ENCODE measurements around the gene AOAH. TPM values are rescaled to one million over a fixed set of nuclear protein-coding genes. Genes with fewer than 3 reads are reported as not detected.
"Not testable (repeated sequence)": the region's sequence is repeated elsewhere in the genome, so short reads cannot be mapped to it uniquely, and the experiment has no call there.

The AOAH gene
- total RNA-seq, 1 donor from 2014 or later, result 3.3 TPM

- ATAC-seq; DNase-seq (ENCODE audit: low spot score): not testable (repeated sequence)
These were observed 240.4 kb downstream of the AOAH start for GRCh38 chr7:36483853-36484252.

DNA sequence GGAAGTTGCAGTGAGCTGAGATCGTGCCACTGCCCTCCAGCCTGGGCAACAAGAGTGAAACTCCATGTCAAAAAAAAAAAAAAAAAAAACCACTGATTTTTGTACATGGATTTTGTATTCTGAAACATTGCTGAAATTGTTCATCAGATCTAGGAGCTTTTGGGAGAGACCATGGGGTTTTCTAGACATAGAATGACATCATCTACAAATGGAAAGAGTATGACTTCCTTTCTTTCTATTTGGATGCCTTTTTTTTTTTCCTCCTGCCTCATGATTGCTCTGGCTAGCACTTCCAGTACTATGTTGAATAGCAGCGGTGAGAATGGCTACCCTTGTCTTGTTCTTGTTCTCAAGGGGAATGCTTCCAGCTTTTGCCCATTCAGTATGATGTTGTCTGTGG is 245.5 kb downstream of the AOAH start:
- ATAC-seq (no peak), DNase-seq (ENCODE audit: low spot score) (no peak)

DNA sequence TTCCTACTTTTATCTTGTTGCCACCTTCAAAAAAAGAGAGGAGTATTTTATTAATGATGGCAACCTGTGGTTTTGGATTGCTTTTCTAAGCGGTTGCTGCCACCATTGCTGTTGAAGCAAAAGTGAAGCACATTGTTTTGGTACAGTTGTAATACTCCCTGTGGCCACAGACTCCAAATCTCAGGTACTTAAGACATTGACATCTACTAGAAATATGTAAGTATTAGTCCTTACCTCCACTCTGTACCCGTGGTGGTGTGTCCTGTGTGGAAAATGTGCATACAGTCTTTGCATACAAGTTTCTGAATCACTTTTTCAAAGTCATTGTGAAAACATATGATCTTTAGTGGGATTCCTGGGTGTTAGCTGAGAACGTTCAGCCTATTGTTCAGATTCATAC is 248.9 kb downstream of the AOAH start:
- ATAC-seq (no peak), DNase-seq (ENCODE audit: low spot score) (no peak)

DNA sequence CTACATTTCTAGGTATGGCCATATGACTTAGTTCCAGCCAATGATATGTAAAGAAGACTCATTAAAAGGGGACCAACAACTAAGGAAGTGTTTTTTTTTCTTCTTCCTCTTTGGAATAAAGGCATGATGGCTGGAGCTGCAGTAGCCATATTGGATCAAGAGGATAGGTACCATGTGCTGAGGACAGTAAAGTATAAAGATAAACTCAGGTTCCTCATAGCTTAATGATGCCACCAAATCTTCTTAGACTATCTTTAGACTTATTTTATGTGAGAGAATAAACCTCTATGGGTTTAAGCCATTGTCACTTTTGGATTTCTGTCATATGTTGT is 249.3 kb downstream of the AOAH start:
- ATAC-seq, result no peak
- no peak for DNase-seq (ENCODE audit: low spot score)

DNA sequence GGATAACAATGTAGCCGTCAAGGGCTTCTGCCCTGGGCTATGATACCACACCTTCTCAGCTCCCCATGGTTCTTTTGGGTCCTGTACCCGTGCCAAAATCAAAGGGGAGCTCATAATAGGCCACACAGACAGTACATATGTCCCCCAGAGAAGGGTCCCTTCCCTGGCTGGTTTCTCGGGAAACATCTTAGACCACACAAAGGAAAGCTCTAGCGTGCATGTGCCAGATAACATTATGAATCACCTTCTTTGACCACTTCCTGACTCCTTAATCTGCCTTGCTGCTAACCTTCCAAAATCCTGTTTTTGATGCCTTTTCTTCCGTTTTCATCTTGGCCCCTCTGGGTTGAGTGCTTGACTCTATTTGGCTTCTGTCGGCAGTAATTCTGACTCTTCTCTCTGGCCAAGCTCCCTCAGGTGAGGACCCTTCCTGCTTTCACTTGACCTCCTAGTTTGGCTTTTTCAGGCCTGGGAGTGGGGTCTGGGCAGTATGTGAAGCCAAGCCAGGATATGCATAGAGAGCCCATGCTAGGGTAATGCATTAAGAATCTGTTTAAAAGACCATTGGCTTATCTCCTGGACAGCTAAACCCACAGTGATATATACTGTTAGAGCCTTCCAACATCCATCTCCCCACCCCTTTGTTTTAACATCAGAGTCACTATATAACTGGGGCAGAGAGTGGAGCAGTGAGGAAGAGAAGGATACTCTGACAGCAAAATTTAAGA is 249.8 kb downstream of the AOAH start:
- DNase-seq (ENCODE audit: low spot score) (no peak), ATAC-seq (no peak)

GRCh38 chr7:36473454-36474282 is 250.6 kb downstream of the AOAH start:
- DNase-seq (ENCODE audit: low spot score) (peak; percentile 51), ATAC-seq (peak; percentile 56)

DNA sequence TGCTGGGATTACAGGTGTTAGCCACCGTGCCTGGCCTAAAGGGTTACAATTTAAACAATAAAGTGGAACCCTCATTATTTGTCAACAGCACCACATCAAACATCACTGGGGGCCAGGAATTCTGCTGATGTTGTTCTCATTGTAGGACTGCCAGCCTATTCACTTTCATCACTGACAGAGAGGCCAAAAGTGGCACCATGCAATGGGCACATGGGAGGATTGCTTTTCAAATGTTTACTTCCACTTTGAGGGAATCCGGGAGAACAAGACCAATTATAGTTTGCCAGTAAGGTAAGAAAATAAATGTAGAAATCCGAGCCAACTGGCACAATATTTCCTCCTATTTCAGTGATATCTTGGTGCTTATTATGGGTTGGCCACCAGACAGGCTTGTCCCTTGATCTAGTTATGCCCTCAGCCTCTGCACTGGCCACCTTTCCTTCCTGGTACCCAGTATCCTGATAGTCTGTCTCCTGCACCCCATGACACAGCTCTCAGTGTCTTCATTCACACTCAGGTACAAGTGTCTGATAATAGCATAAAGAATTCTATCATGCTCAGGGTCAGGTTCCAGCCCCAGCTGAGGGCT is 252.1 kb downstream of the AOAH start:
- DNase-seq (ENCODE audit: low spot score) (peak; percentile 75), ATAC-seq (peak; percentile 69)

GRCh38 chr7:36469236-36469635 is 255.1 kb downstream of the AOAH start:
- ATAC-seq (no peak), DNase-seq (ENCODE audit: low spot score) (no peak)

- DNase-seq (ENCODE audit: low spot score), result no peak
- no peak for ATAC-seq
These were observed 255.8 kb downstream of the AOAH start for GRCh38 chr7:36468370-36469101.

DNA sequence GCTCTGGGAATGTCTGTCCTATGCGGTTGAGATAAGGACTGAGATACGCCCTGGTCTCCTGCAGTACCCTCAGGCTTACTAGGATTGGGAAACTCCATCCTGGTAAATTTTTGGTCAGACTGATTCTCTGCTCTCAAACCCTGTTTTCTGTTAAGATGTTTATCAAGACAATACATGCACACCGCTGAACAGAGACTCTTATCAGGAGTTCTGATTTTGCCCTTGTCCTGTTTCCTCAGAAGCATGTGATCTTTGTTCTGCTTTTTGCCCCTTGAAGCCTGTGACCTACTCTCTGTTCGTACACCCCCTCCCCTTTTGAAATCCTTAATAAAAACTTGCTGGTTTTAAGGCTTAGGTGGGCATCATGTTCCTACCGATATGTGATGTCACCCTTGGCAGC is 258.3 kb downstream of the AOAH start:
- ATAC-seq; DNase-seq (ENCODE audit: low spot score): not testable (repeated sequence)

- no peak for ATAC-seq
- no peak for DNase-seq (ENCODE audit: low spot score)
These were observed 260.0 kb downstream of the AOAH start for GRCh38 chr7:36464271-36464670.
